Lower leg skin (tissue), 4 donors: Measurements from ENCODE around the gene BABAM2. TPM values are rescaled to one million over a fixed set of nuclear protein-coding genes. Genes with fewer than 3 reads are reported as not detected.

Source experiments
- DNase-seq, 2 donors: peaks; one replicate each; pipeline ENCODE4 v3.0.0-alpha.2; 2019; ENCODE audit warnings: low spot score in 2 of 2
- H3K4me3 ChIP-seq: fragments of 200-600 bp; sonication (generic); 2 replicates; pipeline ENCODE4 v1.5.1; 2017; ENCODE audit warnings: mild to moderate bottlenecking, low read depth; ENCODE audit not compliant: poor library complexity, severe bottlenecking
- CTCF ChIP-seq, 3 donors: fragments of 450-650 bp; IDR thresholded peaks; one replicate each; pipeline ENCODE4 v1.5.1; 2016; ENCODE audit warnings: antibody characterized with exemption in 3 of 3, mild to moderate bottlenecking in 3 of 3, moderate library complexity in 2 of 3
- POLR2A ChIP-seq, 2 donors: fragments of 450-650 bp; IDR thresholded peaks; one replicate each; pipeline ENCODE4 v1.6.1; 2016 to 2017; ENCODE audit warnings: antibody characterized with exemption in 2 of 2, mild to moderate bottlenecking in 1 of 2, moderate library complexity in 1 of 2
- WGBS, 2 donors: methylation state at CpG; one replicate each; pipeline ENCODE4 v1.1.5; 2018; 5-methylcytosine and 5-hydroxymethylcytosine counted together
- intact Hi-C: fragments of 100-400 bp; cut with DNase I; formaldehyde crosslinking; loops from one replicate; pipeline ENCODE4 v1.15.0; 2023; ENCODE audit warnings: low total_unique reads
- total RNA-seq, 4 donors: library from RNA; depleted of rRNA; stranded (reverse); fragments of >200 nt; gene quantifications; one replicate each; pipeline ENCODE4 v1.1.0, GENCODE V29; 2016

Gene BABAM2
- total RNA-seq, 4 donors from 2014 or later = 18.4 to 28.5 (median 23.9) TPM

- no peak for TF ChIP-seq CTCF (IDR thresholded peaks at IDR 0.05)
- no peak for TF ChIP-seq POLR2A (IDR thresholded peaks at IDR 0.05)
- intact Hi-C loops = no loop called here
- DNase-seq = no peak
- H3K4me3 ChIP-seq = no peak overlapping the region
- WGBS, 2 donors = 78 to 80% methylated on average over 5 of the region's 5 CpGs
Observed at GRCh38 chr2:28343184-28343942, 452.8 kb downstream of the BABAM2 start.

GRCh38 chr2:28343971-28344715 lies 453.6 kb downstream of the BABAM2 start:
- H3K4me3 ChIP-seq = no peak overlapping the region
- intact Hi-C loops = no loop called here
- no peak for DNase-seq
- WGBS, 2 donors = 85 to 90% methylated on average over 20 of the region's 20 CpGs
- TF ChIP-seq CTCF (IDR thresholded peaks at IDR 0.05) (no peak), POLR2A (IDR thresholded peaks at IDR 0.05) (no peak)

- no peak overlapping the region for H3K4me3 ChIP-seq
- intact Hi-C loops = no loop called here
- TF ChIP-seq POLR2A (IDR thresholded peaks at IDR 0.05) (no peak), CTCF (IDR thresholded peaks at IDR 0.05) (no peak)
- no peak for DNase-seq
- 80 to 82% methylated on average over 30 of the region's 30 CpGs for WGBS, 2 donors
Observed at GRCh38 chr2:28344756-28345373, 454.3 kb downstream of the BABAM2 start.

GRCh38 chr2:28345619-28346018 lies 455.1 kb downstream of the BABAM2 start:
- TF ChIP-seq POLR2A (IDR thresholded peaks at IDR 0.05) (no peak), CTCF (IDR thresholded peaks at IDR 0.05) (no peak)
- intact Hi-C loops = no loop called here
- WGBS, 2 donors = 86 to 90% methylated on average over 8 of the region's 8 CpGs

GRCh38 chr2:28346587-28346986 lies 456.1 kb downstream of the BABAM2 start:
- 49 to 77% methylated on average over 6 of the region's 6 CpGs for WGBS, 2 donors
- intact Hi-C loops = no loop called here
- DNase-seq = no peak
- TF ChIP-seq CTCF (IDR thresholded peaks at IDR 0.05) = no peak
- TF ChIP-seq POLR2A (IDR thresholded peaks at IDR 0.05) = no peak
- no peak overlapping the region for H3K4me3 ChIP-seq

More at GRCh38 chr2:28345619-28346018, 455.1 kb downstream of the BABAM2 start:
- no peak for DNase-seq
- no peak overlapping the region for H3K4me3 ChIP-seq
